ENCODE data around the gene CREB3L4. TPM values are rescaled to one million over a fixed set of nuclear protein-coding genes. Genes with fewer than 3 reads are reported as not detected.
"Not testable (repeated sequence)": the region's sequence is repeated elsewhere in the genome, so short reads cannot be mapped to it uniquely, and the experiment has no call there.

CREB3L4 gene
- polyA plus RNA-seq, 4 donors: 22.4 to 44.2 (median 35.9) TPM

DNA sequence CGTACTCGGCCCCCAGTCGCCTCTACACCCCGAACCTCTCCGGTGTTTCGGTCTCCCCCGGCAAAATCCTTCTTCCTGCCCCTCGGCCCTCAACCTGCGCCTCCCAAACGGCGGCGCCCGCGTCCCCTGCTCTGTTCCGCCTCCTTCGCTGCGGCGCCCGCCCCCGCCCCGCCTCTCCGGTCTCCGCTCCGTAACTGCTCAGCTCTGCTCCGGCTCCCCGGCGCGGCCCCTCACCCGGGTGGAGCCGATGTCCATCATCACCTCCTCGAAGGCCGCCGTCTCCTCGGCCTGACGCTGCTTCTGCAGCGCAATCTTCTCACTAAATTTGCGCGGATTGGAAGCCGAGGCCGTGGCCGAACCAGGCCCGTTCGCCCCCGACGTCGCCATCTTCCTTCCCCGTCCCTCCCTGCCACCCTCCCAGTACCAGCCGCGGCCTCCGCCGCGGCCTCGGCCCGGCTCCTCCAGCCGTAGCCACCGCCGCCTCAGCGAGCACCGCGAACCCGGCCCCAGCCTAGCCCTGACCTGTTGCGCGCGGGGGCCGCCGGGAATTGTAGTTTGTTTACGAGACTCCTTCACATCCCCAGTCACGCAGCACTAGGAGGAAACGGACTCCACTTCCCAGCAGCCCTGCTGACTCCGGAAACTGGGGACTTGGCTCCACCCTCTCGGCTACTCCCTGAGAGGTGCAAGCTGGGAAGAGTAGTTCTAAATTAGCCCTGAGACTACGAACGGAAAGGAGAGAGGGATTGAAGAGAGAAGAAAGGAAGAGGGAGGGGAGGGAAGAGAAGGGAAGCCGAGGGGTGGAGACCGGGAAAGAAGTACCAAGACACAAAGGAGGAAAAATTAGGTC is 9.4 kb upstream of the CREB3L4 start, which contains the start of gene CRTC2:
CRTC2 (minus strand) TSS at position 502 of the 850 bp plus-strand sequence; CDS start at position 387, 115 bp downstream.
- peak; percentile 91 to 96 (median 94) for DNase-seq (ENCODE audit: low read depth in 4 of 4, low spot score in 3 of 4)

DNA sequence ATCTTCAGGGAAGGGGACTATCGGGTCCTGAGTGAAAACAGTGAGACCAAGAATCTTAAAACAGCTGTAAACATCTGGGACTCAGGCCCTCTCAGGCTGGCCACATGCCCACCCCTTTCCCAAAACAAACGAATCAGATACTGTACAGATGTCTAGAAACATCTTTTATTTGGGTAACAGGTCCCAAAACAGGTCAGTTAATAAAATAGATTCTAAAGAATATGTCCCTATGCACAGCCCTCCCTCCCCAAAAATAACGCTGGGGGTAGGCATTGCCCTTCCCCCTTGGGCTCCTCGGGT is 8.8 kb upstream of the CREB3L4 start:
- DNase-seq (ENCODE audit: low read depth in 4 of 4, low spot score in 3 of 4): no peak

DNA sequence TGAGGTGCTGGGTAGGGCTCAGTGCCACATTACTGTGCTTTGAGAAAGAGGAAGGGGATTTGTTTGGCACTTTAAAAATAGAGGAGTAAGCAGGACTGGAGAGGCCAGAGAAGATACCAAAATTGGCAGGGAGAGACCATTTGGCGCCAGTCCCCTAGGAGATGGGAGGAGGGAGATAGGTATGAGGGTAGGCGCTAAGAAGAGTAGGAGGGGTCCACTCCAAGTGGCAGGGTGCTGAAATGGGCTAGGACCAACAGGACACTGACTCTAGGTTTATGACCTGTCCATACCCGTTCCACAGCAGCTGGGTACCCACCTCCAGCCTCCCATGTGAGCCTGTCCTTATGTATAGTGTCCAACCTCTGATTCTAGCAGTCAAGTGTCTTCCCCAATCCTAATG is 8.2 kb upstream of the CREB3L4 start:
- no peak for DNase-seq (ENCODE audit: low read depth in 4 of 4, low spot score in 3 of 4)

DNA sequence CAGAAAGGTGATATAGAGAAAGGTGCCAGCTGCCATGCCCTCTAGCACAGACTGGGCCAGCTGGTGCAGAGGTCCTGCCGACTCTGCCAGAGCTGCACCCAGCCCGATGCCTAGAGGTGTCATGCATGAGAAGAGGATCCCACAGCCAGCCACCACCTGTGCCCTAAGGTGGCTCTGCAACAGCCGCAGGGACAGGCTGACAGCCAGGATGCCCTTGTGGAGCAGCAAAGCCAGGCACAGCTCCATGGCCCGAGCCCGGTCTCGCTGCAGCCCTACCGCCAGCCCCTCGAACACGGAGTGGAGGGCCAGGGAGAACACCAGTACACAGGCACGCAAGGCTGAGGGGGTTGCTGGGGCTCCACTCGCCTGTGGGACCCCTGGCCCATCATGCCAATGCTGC is 7.5 kb upstream of the CREB3L4 start:
- DNase-seq (ENCODE audit: low read depth in 4 of 4, low spot score in 3 of 4): no peak

DNA sequence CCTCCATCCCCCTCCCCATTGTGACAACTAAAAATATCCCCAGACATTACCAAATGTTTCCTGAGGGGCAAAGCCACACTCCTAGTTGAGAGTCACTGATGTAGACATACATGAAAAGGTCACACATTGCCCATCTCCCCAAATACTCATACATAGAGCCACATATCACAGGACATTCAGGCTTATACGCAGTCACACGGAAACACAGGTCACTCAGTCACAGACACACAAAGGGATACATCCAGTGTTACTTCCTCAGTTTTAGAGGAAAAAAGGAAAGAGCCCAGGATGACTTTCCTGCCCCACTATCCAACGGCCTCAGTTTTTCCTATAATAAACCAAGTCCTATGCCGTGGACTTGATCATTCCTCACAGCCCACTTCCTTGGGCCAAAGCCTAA is 6.3 kb upstream of the CREB3L4 start:
- DNase-seq (ENCODE audit: low read depth in 4 of 4, low spot score in 3 of 4): no peak

DNA sequence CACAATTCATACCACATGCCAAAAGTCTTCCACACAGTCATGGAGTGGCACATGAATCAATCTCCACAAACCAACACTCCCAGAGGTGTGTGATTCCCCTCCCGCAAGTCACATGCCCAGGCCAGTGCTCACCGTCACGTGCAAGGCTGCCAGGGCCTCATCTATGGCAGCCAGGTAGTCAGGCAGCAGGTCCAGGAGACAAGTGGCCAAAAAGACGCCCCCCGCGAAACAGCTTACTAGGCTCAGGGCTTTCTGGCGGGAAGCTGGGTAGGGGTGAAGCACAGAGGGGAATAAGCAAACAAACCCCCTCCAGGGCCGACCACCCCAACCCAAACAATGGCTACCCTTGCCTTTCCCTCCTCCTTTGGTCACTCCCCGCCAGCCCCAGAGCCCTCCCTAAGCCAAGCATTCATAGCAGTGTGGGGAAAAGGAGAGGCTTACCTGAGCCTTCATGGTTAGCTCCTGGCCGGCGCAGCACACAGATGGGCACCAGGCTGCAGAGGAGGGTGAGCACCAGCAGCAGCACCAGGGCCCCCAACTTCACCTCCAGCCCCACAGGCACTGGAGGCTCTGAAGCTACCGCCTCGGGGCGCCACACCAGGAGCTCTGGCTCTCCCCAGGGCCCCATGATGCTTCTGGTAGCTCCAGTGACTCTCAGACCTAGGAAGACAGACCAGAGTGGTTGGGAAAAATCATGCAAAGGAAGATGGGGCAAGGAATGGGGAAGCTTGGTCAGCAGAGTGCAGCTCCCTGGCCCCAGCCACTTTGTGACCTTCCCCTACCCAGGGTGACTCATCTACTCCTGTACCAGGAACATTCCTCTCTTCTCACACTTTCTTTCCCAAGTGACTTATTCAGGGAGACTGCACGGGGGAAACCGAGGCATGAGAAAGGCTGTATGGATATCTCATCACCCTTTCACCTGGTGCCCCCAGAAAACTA is 5.3 kb upstream of the CREB3L4 start:
- no peak for DNase-seq (ENCODE audit: low read depth in 4 of 4, low spot score in 3 of 4)

DNA sequence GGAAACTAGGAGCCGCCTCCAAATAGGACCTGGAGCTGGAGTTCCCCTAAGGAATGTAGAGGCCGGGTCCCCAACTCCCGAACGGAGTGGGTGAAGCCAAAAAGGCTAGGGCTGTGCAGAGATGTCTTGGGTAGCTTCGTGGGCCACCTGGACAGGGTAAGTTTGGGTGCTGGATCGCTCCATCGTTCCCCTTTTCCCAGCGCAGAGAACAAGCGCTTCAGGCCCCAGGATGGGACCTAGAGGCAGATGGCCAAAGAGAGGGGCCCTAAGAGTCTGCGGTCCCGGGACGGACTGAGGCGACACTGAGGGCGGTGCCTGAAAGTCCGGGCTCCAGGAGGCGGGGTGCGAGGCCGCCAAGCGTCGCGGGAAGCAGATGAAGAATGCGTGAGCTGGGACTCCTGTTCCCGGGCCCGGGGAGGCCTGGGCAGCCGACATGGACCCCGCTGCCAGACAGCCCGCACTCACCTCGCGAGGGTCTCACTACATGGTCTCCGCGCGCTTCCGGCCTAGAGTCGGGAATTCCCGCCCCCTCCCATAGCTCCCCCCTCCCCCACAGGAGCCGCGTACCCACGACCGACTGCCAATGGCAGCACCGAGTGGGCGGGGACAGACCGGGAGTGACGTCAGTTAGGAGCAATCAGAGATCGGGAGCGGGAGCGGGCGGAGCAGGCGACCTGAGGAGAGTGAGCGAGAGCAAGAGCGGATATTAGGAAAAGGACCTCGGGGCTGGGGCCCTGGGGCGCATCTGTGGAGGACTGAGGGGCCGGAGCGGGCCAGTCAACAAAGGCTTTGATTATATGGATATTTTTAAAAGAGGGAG is 4.5 kb upstream of the CREB3L4 start, which contains the start of gene SLC39A1:
SLC39A1 (minus strand) TSS at position 508 of the 820 bp plus-strand sequence. CDS start 822 bp downstream, outside the sequence.
- peak; percentile 97 to 98 (median 97) for DNase-seq (ENCODE audit: low read depth in 4 of 4, low spot score in 3 of 4)

DNA sequence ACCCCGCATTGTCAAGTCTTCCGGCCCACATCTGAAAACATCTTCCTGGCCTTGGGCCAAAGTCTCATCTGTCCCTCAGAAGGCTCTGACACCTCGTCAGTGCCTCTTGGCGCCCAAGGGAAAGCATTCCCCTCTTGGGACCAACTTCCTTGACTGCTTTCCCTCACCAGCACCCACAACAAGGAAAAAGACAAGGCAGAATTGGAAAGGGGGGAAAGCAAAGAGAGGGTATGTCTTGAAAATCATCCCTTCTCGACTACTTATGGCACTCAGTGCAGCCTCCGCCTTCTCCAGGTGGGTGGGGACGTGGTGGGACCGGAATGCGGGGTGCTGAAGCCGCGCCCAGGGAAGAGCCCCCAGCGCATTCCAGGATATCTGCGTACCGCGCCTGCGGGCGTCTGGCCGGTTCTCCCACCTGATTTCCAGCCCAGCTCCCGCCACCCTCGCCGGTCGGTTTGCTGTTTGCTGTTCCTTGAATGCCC is 3.8 kb upstream of the CREB3L4 start:
- DNase-seq (ENCODE audit: low read depth in 4 of 4, low spot score in 3 of 4): no peak

DNA sequence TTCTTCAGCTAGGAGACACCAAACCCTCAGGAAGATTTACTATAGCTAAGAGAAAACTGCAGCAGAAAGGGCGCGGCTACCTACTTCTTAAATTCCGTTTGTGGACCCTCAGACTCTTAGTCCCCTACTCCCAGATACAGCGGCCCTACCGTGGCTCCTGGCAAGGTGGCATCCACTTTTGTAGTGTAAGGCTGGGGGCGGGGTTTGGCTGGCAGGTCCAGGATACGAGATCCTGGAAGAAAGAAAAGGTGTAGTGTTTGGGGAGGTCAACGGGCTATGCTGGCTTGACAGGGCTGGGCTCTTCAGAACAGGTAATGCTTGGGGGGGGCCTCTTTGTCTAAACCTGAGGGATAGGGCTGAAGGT is 280 bp downstream of the CREB3L4 start:
- DNase-seq (ENCODE audit: low read depth in 4 of 4, low spot score in 3 of 4): no peak

DNA sequence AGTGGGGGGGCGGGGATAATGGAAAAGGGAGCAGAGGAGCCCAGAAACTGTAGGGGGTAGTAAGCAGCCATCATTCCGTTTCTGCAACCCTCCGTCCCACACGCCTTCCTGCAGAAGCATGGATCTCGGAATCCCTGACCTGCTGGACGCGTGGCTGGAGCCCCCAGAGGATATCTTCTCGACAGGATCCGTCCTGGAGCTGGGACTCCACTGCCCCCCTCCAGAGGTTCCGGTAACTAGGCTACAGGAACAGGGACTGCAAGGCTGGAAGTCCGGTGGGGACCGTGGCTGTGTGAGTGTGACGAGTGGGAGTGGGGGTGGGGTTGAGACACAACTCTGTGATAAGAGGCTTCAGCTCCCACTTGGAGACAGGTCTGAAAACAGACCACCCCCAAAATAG is 706 bp downstream of the CREB3L4 start:
- no peak for DNase-seq (ENCODE audit: low read depth in 4 of 4, low spot score in 3 of 4)

DNA sequence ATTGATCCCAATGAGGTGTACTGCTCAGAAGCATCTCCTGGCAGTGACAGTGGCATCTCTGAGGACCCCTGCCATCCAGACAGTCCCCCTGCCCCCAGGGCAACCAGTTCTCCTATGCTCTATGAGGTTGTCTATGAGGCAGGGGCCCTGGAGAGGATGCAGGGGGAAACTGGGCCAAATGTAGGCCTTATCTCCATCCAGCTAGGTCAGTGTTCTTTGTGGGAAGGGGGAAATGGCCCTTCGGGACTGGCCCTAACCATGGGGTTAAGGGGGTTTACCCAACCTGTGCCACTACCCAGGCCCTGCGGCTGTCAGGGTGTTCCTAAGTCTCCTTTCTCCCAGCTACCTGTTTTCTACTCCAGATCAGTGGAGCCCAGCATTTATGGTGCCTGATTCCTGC is 1.3 kb downstream of the CREB3L4 start:
- no peak for DNase-seq (ENCODE audit: low read depth in 4 of 4, low spot score in 3 of 4)

DNA sequence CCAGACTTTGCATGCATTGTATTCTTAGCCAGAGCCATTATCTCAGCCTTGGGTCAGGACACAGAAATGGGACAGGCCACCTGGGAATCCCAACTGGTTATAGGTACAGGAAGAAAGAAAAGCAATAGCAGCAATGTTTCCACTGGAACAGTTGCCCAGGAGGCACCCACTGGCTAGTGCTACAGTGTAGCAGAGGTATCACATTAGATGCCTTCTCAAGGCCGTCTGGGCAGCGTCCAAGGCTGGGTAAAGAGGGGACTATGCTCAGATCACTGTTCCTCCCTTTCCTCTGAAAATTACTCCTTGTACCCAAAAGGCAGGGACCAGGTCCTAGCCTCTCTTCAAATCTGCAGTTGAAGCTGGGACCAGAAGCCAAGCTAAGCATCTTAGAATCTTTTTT is 2.6 kb downstream of the CREB3L4 start:
- DNase-seq (ENCODE audit: low read depth in 4 of 4, low spot score in 3 of 4): no peak

DNA sequence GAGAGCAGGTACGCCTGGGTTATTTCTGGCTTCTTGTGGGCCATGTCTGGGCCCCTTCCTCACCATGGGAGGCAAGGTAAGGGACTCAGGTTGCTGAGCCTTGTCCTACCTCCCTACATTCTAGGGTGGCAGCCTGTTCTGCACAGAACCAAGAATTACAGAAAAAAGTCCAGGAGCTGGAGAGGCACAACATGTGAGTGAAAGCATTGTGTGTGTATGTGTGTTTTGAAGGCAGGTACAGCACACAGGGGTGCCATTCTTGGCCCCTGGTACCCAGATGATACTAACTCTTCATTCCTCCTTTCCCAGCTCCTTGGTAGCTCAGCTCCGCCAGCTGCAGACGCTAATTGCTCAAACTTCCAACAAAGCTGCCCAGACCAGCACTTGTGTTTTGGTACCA is 5.4 kb downstream of the CREB3L4 start:
- DNase-seq (ENCODE audit: low read depth in 4 of 4, low spot score in 3 of 4): no peak

DNA sequence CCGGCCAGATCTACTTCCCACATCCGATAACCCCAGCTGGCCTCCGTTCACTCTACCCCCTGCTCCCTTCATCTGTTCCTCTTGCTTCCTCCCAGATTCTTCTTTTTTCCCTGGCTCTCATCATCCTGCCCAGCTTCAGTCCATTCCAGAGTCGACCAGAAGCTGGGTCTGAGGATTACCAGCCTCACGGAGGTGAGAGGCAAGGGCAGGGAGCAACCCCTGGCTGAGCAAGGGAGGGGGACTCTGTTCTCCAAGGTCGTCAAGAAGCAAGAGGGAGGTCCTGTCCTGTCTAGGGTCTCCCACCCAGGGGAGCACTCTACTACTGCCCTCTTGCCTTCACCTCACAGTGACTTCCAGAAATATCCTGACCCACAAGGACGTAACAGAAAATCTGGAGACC is 5.8 kb downstream of the CREB3L4 start:
- no peak for DNase-seq (ENCODE audit: low read depth in 4 of 4, low spot score in 3 of 4)

DNA sequence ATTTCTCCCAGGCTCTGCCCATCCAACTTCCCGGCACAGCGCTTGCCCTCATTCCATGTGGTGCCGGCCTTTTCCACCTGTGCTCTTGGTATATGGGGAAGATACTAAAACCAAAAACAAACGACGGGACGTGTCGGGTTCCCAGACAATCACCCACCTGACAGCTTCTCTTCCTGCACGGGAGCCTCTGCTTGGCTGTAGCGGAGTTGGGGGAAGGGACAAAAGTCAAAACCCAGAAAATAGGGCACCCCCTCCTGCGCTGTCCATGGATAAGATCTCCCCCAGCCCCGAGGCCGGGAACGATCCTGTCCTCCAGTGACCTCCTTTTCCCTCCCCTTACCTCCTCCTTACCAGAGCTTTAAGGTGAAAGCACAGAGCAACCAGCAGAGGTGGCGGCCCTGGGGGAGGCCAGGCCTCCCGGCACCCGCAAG is 9.1 kb downstream of the CREB3L4 start:
- no peak for DNase-seq (ENCODE audit: low read depth in 4 of 4, low spot score in 3 of 4)

DNA sequence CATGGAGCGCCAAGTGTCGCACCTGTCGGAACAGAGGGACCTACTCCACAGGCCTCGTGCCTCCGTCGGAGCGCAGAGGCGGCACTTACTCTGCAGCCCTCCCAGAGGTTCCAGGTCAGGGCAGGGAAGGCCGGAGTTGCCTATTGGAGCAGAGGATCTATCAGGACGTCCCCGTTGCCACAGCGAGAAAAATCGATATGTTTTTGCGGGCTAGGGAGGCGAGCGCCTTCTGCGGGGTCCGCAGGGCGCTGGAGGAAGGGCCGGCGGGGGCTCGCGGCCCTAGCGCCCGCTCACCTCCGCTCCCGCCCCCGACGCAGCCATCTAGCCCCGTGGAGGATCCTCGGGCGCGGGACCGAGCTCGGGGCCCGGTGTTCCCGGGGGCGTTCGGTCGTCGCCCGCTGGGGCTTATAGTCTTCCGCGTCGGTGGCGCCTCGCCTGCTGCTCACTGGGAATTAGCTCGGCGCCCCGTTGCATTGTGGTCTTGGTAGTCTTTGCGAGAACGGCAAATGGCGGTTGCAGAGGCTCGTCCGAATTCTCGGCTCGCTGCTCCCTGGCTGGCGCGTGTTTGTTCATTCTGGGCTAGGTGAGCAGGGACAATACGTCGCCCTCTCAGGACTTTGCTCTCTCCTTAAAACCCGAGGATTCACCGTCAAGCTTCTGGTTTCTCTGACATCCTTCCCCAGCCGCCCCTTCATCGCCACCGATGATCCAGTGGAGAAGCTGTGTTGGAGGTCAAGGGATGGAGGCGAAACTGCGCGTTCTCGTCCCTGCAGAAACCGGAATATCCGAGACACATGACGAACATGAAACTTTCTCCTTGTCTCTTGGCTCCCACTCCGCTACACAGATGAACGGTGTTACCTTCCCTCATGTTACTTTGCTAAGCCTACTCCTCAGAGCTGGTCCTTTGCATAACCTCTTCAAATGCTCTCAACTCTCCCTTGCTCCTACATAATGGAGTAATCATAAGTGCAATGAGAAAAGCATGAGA is 9.8 kb downstream of the CREB3L4 start, which contains the start of gene JTB:
JTB (minus strand) TSS at position 425 of the 991 bp plus-strand sequence; CDS start at position 3, 422 bp downstream.
- DNase-seq (ENCODE audit: low read depth in 4 of 4, low spot score in 3 of 4): peak in 2 of 4 donors; percentile 61 to 85

DNA sequence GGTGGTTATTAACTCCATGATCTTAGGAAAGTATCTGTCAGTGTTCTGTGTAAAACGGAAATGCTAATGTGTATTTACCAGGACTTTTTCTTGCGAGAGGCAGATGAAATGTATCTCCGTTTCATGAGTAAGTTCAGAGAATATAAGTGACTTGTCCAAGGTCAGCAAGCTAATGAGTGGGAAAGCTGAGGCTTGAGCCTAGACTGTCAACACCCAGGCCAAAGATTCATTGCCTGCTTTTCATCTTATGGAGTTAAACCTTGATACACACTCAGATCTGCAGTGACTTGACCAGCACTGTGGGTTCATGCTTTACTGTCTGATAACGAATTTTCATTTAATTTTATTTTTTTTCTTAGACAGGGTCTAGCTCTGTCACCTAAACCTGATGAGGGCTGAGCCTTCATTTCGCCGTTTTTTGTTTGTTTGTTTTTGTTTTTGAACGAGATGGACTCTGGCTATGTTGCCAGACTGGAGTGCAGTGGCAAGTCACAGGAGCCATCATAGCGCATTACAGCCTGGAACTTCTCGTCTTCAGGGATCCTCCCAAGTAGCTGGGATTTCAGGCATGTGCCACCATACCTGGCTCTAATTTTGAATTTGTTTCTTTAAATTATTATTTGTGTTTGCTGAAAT is 10.7 kb downstream of the CREB3L4 start:
- DNase-seq (ENCODE audit: low read depth in 4 of 4, low spot score in 3 of 4): no peak

DNA sequence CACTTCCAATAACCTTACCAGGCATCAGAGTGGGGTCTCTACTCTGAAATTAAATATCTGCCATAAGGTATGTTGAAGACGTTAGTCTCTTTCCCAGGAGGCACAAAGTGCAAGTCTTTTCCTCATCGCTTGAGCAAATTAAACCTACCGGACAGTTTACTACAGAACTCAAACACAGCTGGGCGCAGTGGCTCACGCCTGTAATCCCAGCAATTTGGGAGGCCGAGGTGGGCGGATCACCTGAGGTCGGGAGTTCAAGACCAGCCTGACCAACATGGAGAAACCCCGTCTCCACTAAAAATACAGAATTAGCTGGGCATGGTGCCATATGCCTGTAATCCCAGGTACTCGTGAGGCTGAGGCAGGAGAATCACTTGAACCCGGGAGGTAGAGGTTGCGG is 11.4 kb downstream of the CREB3L4 start:
- not testable (repeated sequence) for DNase-seq (ENCODE audit: low read depth in 4 of 4, low spot score in 3 of 4)

DNA sequence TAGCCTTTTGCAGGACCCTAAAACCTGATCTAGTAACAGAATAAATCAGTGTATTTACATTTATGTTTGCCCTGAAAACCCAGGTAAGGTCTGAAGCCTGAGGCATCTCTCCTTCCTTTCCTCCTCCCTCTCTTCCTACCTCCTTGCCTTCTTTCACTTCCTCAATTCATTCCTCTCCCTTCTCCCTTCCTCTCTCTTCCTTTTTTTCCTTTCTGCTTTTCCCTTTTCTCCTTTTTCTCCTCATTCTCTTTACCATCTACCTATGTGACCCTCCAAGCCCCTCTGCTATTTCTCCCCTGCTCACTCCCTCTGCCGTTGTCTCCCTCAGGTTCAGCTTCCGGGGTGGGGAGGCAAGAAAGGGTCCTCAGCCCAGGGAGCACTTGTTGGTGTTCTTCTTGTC is 14.0 kb downstream of the CREB3L4 start:
- not testable (repeated sequence) for DNase-seq (ENCODE audit: low read depth in 4 of 4, low spot score in 3 of 4)

Measured in left renal pelvis (tissue), 4 donors.